Nephron progenitor cell (in vitro differentiated cells): ENCODE measurements around the gene TPP1.
A peak's percentile ranks its signal among the peaks of the same experiment; 100 is the strongest.

ENCODE experiments used
- DNase-seq: peaks from one replicate; pipeline ENCODE4 v3.0.0; 2021
- H3K27ac Mint-ChIP-seq: 2 replicates; pipeline ENCODE4 v1.8.0; 2021; ENCODE audit warnings: mild to moderate bottlenecking, moderate library complexity, mixed read lengths
- H3K27me3 Mint-ChIP-seq: 2 replicates; pipeline ENCODE4 v1.8.0; 2021; ENCODE audit warnings: mild to moderate bottlenecking, low read depth, mixed read lengths; ENCODE audit not compliant: poor library complexity
- H3K36me3 Mint-ChIP-seq: 2 replicates; pipeline ENCODE4 v1.8.0; 2021; ENCODE audit warnings: low read depth, mixed read lengths
- H3K4me1 Mint-ChIP-seq: 2 replicates; pipeline ENCODE4 v1.8.0; 2021; ENCODE audit warnings: mixed read lengths
- H3K4me3 Mint-ChIP-seq: 2 replicates; pipeline ENCODE4 v1.8.0; 2021; ENCODE audit warnings: mild to moderate bottlenecking, moderate library complexity, mixed read lengths
- H3K9me3 Mint-ChIP-seq: 2 replicates; pipeline ENCODE4 v1.8.0; 2021; ENCODE audit warnings: mild to moderate bottlenecking, moderate library complexity, mixed read lengths
- TF ChIP-seq, protein P1 (sequence below): fragments of 200-600 bp; sonication (generic); IDR thresholded peaks from 2 replicates; pipeline ENCODE4 v1.5.0; 2021; ENCODE audit warnings: antibody characterized with exemption

The TPP1 gene

DNA sequence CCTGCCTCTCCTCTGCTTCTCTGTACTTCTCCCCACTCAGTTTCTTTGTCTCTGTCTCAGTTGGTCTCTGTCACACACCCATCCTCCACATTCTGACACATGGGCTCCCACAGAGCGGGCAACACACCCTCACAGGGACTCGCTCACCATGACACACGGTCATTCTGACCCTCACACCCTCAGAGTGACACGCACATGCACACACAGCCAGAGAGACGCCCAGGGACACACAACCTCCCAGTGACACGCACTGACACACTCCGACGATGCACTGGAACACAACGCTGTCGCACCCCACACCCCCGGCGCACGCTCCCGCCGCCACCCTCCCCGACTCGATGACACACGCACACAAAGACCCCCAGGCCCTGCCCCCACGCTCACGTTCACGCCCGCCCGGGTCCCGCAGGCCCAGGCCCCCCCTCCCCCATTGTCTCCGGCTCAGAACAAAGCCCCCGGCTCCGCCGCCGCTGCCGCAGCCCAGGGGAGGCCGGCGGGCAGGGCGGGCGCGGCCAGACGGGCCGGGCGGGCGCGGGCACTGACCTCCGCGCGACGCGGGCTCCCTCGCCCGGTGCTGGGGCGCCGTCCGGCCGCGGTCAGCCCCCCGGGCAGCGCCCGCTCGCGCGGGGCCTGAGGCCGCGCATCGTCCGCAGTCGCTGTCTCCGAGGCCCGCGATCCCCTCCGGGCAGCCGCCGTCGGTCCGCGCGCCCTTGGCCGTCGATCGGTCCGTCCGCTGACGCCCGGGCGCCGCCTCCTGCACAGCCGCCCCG is 36.0 kb upstream of the TPP1 start:
- peak; percentile 62 for DNase-seq
- TF ChIP-seq, protein P1, sequence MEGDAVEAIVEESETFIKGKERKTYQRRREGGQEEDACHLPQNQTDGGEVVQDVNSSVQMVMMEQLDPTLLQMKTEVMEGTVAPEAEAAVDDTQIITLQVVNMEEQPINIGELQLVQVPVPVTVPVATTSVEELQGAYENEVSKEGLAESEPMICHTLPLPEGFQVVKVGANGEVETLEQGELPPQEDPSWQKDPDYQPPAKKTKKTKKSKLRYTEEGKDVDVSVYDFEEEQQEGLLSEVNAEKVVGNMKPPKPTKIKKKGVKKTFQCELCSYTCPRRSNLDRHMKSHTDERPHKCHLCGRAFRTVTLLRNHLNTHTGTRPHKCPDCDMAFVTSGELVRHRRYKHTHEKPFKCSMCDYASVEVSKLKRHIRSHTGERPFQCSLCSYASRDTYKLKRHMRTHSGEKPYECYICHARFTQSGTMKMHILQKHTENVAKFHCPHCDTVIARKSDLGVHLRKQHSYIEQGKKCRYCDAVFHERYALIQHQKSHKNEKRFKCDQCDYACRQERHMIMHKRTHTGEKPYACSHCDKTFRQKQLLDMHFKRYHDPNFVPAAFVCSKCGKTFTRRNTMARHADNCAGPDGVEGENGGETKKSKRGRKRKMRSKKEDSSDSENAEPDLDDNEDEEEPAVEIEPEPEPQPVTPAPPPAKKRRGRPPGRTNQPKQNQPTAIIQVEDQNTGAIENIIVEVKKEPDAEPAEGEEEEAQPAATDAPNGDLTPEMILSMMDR = no peak

DNA sequence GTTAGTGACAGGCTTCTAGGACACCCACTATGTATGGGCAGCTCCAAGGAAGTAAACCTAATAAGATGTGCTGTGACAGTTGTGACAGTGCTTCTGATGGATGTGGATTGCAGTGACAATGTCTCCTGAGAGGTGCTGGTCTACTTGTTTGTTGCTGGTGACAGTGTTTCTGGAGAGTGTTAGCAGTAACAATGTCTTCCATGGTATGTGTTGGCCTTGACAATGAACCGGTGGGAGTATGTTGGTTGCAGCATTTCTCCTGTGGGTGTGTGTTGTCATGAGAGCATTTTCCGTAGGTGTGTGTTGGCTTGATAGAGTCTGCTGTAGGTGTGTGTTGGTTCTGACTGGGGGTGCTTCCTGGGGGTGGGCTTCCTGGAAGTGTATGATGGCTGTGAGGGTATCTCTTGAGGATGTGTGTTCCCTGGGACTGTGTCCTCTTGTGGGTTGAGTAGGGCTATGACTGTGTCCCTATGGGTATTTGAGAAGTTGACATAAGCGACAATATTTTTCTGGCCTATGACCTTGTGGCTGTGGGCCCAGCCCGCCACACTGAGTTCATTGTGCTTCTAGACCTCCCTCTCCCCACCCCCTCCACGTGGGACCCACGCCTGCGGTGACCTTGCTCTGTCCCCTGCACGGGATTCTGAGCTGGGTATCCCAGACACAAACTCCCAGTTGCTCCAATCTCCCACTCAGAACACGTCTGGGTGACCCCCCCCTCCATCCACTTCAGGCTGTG is 35.2 kb upstream of the TPP1 start:
- no peaks in the 10 kb centered on the region for H3K9me3 Mint-ChIP-seq
- DNase-seq = no peak
- H3K36me3 Mint-ChIP-seq = no peaks in the 10 kb centered on the region
- H3K27ac Mint-ChIP-seq = no peak overlapping the region
- TF ChIP-seq, protein P1 = no peak
- peaks cover 12% of the 10 kb centered on the region for H3K4me1 Mint-ChIP-seq
- peaks cover 4% of the 10 kb centered on the region for H3K27me3 Mint-ChIP-seq
- H3K4me3 Mint-ChIP-seq = no peak overlapping the region

More for the DNA sequence above, 36.0 kb upstream of the TPP1 start:
- H3K4me1 Mint-ChIP-seq = peaks cover 12% of the 10 kb centered on the region
- peaks cover 4% of the 10 kb centered on the region for H3K27me3 Mint-ChIP-seq
- no peak overlapping the region for H3K27ac Mint-ChIP-seq
- H3K36me3 Mint-ChIP-seq = no peaks in the 10 kb centered on the region
- H3K9me3 Mint-ChIP-seq = no peaks in the 10 kb centered on the region
- no peak overlapping the region for H3K4me3 Mint-ChIP-seq

DNA sequence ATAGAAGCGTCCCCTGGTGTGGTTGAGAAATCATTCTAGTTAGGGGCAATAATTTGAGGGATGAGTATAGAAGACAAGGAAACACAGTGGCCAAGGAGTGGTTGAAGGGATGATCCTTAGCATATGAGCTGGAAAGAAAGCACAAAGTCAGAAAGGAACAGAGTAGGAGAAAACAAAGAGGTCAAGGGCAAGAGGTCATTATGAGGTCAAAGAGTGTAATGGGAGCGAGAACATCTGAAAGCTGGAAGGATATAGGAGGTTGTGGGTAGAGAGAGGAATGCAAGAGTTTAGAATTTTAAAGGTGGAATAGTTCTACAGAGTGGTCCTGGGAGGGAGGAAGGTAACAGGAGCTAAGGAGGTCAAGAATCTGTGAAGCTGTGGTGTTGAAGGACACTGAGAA is 34.4 kb upstream of the TPP1 start:
- TF ChIP-seq, protein P1 = no peak
- no peak for DNase-seq

DNA sequence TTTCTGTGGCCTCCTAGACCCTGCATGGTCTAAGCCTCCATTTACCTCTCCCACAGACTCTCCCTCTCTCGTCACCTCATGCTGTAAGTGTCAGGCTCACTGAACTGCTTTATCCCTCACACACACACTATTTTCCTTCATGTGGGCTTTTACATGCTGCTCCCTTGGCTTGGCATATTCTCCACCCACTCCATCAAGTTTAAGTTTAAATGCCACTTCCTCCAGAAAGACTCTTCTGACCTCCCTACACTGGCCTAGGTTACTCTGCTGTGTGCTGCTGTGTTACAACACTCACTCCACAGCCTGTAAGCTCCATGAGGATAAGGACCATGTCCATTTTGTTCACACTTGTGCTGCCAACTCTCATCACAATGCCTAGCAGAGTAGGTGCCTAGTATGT is 33.9 kb upstream of the TPP1 start:
- H3K9me3 Mint-ChIP-seq = no peaks in the 10 kb centered on the region
- TF ChIP-seq, protein P1 = no peak
- no peaks in the 10 kb centered on the region for H3K36me3 Mint-ChIP-seq
- H3K27me3 Mint-ChIP-seq = peaks cover 4% of the 10 kb centered on the region
- no peak overlapping the region for H3K27ac Mint-ChIP-seq
- H3K4me3 Mint-ChIP-seq = no peak overlapping the region
- peaks cover 12% of the 10 kb centered on the region for H3K4me1 Mint-ChIP-seq
- no peak for DNase-seq

More for the DNA sequence above, 34.4 kb upstream of the TPP1 start:
- H3K9me3 Mint-ChIP-seq = no peaks in the 10 kb centered on the region
- peaks cover 12% of the 10 kb centered on the region for H3K4me1 Mint-ChIP-seq
- no peak overlapping the region for H3K27ac Mint-ChIP-seq
- H3K36me3 Mint-ChIP-seq = no peaks in the 10 kb centered on the region
- H3K27me3 Mint-ChIP-seq = peaks cover 4% of the 10 kb centered on the region
- H3K4me3 Mint-ChIP-seq = no peak overlapping the region

DNA sequence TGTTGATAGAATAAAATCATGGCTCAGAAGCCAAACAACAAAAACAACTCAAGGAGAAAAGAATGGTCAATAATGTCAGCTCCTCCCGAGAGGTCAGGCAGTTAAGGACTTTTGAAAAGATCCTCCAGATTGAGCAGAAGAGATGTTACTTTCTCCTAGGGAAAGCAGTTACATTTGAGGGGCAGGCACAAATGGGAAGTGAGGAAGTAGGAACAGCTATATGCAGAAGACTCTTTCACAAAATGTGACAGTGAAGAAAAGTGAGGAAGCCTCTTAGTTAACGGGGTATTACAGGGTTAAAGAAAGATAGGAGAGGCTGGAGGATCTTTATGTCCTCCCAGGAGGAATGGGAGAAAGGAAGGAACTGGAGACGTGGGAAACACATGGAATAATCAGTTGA is 33.0 kb upstream of the TPP1 start:
- H3K36me3 Mint-ChIP-seq = no peaks in the 10 kb centered on the region
- H3K4me3 Mint-ChIP-seq = no peak overlapping the region
- H3K27ac Mint-ChIP-seq = no peak overlapping the region
- DNase-seq = no peak
- no peaks in the 10 kb centered on the region for H3K9me3 Mint-ChIP-seq
- TF ChIP-seq, protein P1 = no peak
- peaks cover 4% of the 10 kb centered on the region for H3K27me3 Mint-ChIP-seq
- peaks cover 11% of the 10 kb centered on the region for H3K4me1 Mint-ChIP-seq
